Measurements from ENCODE around the gene NETO1.

NETO1 gene, protein sequence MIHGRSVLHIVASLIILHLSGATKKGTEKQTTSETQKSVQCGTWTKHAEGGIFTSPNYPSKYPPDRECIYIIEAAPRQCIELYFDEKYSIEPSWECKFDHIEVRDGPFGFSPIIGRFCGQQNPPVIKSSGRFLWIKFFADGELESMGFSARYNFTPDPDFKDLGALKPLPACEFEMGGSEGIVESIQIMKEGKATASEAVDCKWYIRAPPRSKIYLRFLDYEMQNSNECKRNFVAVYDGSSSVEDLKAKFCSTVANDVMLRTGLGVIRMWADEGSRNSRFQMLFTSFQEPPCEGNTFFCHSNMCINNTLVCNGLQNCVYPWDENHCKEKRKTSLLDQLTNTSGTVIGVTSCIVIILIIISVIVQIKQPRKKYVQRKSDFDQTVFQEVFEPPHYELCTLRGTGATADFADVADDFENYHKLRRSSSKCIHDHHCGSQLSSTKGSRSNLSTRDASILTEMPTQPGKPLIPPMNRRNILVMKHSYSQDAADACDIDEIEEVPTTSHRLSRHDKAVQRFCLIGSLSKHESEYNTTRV

DNA sequence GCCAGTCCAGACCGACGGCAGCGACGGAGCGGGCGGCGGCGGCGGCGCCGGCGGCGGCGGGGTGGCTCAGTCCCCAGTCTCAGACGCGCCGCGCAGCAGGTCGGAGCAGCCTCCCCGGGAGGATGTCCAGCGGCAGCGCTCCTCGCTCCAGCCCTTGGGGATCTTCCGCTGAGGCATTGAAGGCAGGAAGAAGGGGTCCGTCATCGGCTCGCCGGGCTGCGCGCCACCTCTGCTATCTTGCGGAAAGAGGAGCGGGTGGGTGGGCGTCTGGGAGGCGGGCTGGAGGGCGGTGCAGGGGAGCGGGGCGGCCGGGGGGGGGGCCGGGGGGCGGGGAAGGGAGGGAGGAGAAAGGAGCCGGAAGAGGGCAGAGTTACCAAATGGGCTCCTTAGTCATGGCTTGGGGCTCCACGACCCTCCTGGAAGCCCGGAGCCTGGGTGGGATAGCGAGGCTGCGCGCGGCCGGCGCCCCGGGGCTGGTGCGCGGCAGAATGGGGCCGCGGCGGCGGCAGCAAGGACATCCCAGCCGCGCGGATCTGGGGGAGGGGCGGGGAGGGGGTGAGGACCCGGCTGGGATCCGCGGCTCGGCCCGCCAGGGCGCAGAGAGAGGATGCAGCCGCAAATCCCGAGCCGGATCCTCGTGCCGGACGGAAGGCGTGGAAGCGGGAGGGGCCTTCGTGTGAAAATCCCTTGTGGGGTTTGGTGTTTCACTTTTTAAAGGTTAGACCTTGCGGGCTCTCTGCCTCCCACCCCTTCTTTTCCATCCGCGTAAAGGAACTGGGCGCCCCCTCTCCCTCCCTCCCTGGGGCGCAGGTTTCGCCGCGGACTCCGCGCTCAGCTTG, at the start of gene NETO1:
Gene NETO1 (minus strand): TSS at position 242 of the 839 bp plus-strand sequence. CDS start 696 bp downstream, outside the sequence.
- DNase-seq: no peak

DNA sequence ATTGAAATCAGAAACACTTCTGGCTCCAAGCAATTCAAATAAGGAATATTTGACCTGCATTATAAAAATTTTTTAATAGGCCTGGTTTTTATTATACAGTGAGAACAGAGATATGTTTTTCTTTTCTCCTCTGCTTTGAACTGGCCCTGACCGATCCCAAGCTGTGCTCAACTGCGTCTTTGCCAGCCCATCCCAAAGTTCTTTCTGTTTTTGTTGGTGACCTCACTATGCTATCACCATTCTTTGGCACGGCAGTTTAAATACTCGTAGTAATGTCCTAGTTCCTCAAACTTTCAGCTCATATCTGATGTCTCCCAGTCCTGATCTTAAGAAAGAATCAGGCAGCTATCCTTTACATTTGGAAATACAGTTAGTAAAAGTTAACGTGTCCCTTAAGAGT, 42.3 kb upstream of the NETO1 start:
- DNase-seq: no peak

DNA sequence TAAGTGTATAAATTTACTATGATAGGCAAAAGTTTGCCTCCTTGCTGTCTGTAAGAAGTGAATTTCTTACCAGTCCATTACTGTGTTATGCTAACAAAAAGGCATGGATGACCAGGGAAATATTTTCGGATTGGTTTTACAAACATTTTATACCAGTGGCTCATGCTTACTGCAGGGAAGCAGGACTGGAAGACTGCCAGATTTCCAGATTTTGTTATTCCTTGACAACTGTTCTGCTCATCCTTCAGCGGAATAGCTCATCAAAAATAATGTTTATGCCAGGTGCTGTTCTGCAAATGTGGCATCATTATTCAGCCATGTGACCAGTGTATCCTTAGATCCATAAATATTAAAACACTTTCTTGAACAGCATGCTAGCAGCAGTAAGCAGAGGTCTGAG, 40.4 kb upstream of the NETO1 start:
- no peak for DNase-seq

DNA sequence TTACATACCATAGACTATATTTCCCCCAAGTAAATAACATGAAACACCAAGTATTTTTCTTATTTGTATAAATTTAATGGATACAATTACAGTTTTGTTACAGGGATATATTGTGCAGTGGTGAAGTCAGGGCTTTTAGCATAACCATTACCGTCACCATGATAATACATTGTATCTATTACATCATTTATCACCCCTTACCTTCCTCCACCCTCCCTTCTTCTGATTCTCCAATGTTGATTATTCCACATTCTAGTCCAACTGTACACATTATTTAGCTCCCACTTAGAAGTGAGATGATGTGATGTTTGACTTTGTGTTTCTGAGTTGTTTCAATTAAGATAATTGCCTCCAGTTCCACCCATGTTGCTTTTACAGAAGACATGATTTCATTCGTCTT, 35.2 kb upstream of the NETO1 start:
- DNase-seq: no peak

DNA sequence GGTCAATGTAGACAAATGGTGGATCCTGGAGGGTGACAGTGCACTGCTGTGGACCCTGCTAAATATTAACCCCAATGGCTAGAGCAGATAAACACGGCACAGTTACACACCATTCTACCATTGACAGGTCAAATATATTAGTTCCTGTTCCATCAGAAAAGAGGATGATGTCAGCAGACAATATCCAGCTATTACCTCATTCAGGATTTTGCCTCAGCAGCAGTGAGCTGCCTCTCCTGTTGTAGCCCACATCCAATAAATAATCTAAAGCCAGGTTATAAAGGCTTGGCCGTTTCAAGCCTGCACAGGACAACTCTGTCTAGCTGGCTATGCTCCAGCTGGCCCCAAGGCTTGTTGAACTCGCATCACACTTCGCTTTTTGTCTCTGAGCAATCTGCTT, 31.6 kb upstream of the NETO1 start:
- DNase-seq: no peak

DNA sequence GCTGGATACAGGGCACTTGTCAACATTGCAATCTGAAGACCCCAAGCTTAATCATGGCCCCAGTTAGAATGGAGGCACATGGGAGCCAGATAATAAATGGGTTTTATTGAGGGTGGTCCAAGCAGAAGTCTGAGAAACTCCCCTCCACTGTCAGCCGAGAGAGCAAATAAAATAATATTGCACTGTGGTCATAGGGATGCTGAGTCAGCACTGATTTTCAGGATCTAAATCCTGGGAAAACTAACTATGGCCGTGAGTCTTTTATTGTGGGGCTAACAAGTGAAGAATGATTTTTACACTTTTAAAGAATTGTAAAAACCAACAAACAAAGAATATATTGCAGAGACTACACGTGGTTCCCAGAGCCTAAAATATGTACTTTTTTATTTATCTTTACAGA, 31.1 kb upstream of the NETO1 start:
- DNase-seq: no peak

DNA sequence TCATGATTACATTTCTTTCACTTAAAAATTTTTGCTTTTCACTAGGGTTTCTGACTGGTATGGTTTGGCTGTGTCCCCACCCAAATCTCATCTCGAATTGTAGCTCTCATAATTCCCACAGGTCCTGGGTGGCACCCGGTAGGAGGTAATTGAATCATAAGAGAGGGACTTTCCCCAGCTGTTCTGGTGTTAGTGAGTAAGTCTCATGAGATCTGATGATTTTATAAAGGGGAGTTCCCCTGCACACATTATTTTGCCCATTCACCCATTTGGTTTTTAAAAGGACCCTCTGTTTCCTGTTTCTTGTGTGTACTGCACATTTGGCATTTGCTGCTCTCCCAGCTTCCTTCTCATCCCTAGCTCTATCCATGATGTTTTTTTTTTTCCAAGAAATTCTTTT, 27.8 kb upstream of the NETO1 start:
- no peak for DNase-seq

DNA sequence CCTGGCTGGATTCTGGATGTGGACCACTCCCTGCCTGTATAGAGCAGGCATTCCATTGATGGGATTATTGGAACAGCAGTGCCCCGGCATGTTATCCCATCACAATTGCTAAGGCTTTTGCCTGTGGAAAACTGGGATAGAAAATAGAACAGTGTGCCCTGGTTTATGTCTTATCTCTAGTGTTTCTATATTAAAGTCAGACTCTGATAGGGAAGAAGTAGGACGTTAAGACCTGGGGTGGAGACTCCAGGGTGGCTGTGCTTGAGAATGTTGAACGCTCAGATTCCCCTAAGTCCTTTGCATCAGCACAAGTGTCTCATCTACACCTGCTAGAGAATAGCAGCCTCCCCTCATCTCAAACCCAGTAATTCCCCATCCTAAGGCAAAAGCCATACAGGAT, 10.8 kb upstream of the NETO1 start:
- DNase-seq: no peak

DNA sequence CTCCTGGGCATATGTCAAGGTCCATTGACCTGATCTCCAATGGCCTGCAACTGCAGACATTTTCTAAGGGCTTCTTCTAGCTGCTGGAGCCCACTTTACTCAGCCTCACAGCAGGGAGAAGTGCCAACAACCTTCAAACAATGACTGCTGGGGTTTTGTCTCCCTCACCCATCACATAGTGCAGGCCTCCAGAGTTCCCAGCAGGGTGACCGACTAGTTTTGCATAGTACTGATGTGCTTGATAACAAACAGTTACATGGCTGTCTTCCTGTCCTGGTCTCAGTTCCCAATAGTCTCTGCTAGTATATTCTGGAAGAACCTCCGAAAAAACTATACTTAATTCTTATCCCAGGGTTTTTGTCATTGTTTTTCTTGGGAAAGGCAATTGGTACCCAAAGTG, 10.4 kb upstream of the NETO1 start:
- no peak for DNase-seq

DNA sequence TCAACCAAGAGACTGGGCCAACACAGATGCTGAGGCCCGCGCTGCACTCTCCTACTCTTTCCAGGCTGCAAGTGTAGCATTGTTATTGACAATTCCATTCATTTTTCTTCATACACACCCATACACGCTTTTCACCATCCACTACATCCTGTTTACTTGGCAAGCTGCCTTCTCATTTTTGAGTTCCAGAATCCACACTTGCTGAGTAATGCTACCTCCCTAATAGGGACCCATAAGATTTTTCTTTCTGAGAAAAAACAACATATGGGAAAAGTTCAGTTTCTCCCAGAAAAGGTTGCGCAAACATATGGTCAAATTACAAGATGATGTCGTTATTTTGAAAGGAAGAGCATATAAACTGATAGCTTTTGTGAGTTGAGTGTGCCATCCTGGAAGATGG, 3.3 kb upstream of the NETO1 start:
- DNase-seq: no peak

DNA sequence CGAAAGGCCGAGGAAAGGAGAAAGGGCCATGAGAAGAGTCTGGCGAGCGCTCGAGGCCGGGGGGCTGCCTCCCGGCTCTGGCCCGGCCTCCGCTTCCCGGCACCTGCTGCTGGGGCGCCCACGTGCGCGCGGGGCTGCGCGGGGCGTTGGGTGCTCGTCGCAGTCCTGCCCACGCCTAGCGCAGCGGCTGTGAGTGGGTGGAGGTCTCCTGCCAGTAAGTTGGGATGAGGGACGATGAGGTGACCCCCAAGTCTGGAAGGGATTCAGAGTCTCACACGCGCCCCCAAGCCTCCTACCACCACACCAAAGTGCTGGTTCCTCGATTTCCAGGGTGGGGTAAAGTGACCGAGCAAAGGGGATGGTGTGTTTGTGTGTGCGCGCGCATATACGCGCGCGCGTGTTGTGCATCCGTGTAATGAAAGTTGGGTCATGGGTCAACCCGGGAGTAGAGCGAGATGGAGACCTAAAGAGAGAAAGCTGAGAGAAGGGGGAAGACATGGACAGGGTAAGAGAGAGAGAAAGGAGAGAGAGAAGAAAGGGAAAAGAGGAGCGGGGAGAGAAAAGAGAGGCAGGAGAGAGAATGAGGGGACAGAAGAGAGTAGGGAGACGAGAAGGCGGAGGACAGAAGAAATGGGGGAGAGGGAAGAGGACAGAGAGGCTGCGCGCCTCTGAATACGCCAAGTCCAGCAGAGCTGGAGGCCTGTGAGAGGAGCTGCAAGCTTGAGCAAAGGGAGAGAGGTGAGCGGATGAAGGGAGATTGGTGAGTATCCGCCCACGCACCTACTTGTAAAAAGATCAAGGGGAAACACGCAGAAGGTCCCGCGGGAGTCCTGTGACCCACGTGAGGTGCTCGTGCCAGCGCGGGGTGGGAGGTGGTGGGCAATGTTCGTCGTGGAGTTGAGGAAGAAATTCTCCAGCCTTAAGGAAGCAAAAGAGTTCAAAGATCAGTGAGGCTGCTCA, 1.7 kb upstream of the NETO1 start:
- DNase-seq: no peak

DNA sequence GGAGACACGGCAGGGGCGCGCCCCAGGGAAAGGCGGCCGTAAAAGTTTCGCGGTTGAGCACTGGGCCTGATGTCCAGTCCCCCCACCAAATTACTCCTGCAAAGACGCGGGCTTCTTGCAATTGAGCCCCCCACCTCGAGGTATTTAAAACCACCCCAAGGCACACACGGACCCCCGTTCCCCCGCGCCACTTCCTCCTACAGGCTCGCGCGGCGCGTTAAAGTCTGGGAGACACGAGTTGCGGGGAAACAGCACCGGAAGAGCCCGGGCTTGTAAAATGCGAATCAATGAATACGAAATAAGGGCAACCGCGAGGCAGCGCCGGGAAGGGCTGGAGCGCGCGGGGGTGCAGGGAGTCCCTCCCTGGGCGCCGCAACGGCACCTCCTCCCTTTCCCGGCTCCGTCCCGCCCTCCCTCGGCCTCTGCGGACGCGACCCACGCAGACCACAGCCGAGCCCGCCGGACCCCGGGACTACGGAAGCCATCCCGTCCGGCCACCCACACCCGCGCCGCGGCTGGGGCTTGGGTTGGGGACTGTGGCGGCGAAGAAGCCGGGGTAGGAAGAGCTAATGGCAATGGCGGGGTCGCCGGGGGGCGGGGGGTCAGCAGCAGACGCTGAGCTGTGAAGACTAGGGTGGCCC, 918 bp upstream of the NETO1 start:
- no peak for DNase-seq

DNA sequence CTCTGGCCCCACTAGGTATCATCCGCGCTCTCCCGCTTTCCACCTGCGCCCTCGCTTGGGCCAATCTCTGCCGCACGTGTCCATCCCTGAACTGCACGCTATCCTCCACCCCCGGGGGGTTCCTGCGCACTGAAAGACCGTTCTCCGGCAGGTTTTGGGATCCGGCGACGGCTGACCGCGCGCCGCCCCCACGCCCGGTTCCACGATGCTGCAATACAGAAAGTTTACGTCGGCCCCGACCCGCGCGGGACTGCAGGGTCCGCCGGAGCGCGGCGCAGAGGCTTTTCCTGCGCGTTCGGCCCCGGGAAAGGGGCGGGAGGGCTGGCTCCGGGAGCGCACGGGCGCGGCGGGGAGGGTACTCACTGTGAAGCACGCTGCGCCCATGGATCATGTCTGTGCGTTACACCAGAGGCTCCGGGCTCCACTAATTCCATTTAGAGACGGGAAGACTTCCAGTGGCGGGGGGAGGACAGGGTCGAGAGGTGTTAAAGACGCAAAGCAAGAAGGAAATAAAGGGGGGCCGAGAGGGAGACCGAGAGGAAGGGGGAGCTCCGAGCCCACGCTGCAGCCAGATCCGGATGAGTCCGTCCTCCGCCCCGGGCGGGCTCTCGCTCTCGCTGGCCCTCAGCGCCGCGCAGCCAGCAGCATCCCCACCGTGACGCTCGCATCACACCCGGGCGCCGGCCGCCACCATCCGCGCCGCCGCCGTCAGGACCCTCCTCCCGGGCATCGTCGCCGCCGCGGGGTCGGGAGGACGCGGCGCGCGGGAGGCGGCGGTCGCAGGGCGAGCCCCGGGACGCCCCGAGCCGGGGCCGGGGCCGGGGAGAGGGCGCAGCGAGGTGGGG, 664 bp downstream of the NETO1 start:
- no peak for DNase-seq

DNA sequence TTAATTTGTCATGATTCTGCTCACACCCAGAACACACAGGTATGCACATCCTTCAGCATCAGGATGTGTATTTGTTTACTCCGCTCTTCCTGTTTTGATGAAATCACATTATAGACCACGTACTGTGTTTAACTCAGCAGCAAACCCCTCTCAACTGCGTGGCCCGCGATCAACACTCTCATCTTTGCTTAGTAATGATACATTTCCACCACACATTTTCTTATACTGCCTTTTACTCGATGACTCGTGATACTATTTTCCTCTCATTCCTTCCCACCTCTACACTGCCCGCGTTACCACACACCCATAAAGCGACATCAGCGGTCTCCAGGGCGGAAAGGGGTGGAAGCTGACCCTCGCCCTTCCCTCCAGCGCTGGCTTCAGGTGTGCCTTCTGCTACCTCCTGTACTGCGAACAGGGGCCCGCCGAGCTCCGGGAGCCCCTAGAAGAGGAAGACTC, 1.3 kb downstream of the NETO1 start:
- no peak for DNase-seq

DNA sequence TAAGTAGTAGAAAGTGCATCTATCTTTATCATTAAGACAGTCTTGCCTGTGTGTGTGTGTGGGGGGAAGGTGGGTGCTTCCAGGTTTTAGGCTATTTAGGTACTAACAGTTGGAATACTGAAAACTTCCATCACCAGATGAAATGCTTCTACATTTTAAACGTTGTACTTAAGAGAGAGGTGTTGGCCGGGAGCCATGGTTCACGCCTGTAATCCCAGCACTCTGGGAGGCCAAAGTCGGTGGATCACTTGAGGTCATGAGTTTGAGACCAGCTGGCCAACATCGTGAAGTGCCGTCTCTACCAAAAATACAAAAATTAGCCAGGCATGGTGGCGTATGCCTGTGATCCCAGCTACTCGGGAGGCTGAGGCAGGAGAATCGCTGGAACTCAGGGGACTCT, 4.0 kb downstream of the NETO1 start:
- DNase-seq: no peak

DNA sequence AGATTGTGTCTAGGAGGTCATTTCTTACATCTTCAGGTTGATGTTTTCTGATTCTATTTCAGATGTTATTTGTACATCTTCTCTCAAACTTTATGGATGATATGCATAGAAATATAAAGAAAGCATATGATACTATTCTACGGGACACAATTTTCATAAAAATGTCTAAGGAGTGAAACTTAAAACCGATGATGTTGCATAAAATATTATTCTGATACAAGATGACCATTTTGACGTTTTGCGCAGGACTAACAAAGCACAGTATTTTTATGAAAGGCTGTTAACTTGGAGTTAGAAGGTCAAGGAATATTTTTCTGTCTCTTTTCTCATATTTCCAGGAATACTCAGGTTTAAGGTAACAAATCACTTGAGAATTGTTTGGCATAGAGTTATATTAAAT, 8.7 kb downstream of the NETO1 start:
- DNase-seq: no peak

DNA sequence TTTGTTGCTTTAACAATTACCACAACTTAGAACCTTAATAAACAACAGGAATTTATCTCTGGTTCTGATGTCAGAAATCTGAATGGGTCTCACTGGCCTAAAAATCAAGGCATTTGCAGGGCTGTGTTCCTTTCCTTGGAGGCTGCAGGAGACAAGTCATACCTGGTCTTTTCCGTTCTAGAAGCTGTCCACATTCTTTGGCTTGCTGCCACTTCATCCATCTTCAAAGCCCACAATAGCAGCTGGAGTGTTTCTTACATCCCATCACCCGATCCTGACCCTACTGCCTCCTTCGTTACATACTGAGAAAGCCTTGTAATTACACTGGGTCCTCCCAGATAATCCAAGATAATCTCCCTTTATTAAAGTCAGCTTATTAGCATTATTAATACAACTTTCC, 18.1 kb downstream of the NETO1 start:
- DNase-seq: no peak

DNA sequence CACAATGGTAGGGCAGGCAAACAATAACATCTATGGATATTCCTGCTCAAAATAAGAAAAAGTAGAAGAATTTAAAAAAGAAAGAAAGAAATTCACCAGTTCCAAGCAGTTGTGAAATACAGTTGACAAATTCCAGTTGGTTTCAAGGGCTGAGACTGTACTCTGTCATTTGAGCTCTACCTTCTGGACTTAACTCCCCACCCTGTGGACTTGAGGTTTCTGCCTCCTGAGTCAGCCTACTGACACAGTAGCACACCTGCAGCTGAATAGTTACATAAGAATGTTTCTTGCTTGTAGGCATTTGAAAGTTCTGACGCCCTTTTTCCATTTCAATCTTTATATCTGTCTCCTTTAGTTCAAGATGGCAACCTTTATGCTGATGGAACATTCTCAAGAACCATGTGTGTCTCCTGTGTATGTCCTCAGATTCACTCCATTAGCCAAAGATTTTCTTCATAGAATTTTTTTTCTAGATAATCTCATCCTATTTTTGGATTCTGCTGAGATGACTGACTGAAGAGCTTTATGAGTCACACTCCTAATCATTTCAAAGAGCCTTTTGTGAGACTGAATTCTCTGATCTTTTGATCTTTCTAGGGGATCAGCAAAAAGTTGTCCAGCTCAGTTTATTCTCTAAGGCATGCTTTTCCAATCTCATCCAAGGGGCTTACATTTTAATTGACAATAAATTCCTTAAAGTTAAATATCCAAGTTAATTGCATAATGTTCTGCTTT, 19.1 kb downstream of the NETO1 start:
- DNase-seq: no peak

DNA sequence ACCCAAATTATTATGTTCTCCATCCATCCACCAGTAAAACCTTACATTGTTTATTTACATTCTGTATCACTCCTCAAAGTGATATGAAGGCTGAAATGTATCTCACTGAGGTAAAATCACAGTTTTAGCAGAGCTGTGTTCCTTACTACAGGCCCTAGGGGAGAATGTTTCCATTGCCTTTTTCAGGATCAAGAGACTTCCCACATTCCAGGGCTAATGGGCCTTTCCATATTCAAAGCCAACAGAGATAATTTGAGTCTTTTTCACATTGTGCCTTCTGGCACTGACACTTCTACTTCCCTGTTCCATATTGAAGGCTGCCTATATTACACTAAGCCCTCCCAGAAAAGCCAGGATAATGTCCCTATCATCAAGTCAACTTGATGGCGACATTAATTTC, 20.0 kb downstream of the NETO1 start:
- no peak for DNase-seq

DNA sequence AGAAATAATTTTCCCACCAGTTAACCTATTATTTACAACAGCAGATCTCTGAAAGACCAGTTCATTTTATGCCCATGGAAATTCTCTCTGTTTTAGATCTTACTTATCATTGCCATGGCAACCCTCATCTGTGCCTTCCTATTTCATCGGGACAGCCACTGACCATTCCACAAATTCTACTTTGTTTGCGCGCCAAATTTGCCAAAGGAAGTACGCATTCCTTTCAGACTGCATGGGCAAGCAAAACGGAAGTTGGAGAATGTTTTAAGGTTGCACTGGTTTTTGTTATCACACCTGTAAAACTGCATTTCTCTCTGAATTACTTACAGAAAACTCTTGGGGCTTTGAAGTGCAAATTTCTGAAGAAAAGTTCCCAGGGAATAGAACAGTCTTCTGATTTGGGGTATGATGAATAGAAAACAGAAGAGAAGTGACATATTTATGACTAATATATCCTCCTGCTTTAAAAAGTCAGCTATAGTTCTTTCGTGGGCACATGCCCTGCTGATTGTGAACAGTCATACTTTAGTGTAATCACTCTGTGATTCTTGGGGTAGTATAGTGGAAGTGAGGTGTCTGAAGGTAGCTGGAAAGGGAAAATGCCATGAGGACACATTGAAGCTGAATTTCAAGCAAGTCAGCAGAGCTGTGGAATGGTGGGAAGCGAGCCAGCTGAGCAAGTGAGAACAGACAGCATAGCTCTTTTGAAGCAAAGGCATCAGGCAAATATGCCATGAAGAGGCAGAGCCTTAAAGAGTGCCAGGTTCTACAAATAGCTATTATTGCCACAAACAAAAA, 20.9 kb downstream of the NETO1 start:
- DNase-seq: no peak
